ENCODE data around the gene KCNQ1OT1.

- TF ChIP-seq, protein P1, sequence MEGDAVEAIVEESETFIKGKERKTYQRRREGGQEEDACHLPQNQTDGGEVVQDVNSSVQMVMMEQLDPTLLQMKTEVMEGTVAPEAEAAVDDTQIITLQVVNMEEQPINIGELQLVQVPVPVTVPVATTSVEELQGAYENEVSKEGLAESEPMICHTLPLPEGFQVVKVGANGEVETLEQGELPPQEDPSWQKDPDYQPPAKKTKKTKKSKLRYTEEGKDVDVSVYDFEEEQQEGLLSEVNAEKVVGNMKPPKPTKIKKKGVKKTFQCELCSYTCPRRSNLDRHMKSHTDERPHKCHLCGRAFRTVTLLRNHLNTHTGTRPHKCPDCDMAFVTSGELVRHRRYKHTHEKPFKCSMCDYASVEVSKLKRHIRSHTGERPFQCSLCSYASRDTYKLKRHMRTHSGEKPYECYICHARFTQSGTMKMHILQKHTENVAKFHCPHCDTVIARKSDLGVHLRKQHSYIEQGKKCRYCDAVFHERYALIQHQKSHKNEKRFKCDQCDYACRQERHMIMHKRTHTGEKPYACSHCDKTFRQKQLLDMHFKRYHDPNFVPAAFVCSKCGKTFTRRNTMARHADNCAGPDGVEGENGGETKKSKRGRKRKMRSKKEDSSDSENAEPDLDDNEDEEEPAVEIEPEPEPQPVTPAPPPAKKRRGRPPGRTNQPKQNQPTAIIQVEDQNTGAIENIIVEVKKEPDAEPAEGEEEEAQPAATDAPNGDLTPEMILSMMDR (conservative IDR thresholded peaks at IDR 0.05; ENCODE audit: low read depth, low read length), result no peak
- TF ChIP-seq POLR2A (IDR thresholded peaks at IDR 0.05; ENCODE audit: low read depth, low read length) (no peak), MAFK (IDR thresholded peaks at IDR 0.05; ENCODE audit: low read depth, low read length) (no peak), FOS (IDR thresholded peaks at IDR 0.05; ENCODE audit: low read depth, low read length) (no peak)
Observed at GRCh38 chr11:2738551-2739431, 39.0 kb upstream of the KCNQ1OT1 start.
